Smooth muscle cell (in vitro differentiated cells): Measurements from ENCODE around the gene CABP1. TPM values are rescaled to one million over a fixed set of nuclear protein-coding genes. Genes with fewer than 3 reads are reported as not detected.

Source experiments
- DNase-seq: peaks from one replicate; lab custom pipeline; 2025; ENCODE audit not compliant: unreplicated experiment; lab: John Stamatoyannopoulos, UW
- H2AFZ ChIP-seq: fragments of 200-600 bp; sonication (generic); 2 replicates; pipeline ENCODE4 v1.6.0; 2016; ENCODE audit warnings: antibody characterized with exemption, low read depth, mild to moderate bottlenecking
- H3F3A ChIP-seq: fragments of 200-600 bp; sonication (generic); 2 replicates; pipeline ENCODE4 v1.6.0; 2017; ENCODE audit warnings: antibody characterized with exemption, low read depth
- H3K27ac ChIP-seq: fragments of 200-600 bp; sonication (generic); 2 replicates; pipeline ENCODE4 v1.5.1; 2016; ENCODE audit warnings: low read depth, mild to moderate bottlenecking
- H3K27me3 ChIP-seq: fragments of 200-600 bp; sonication (generic); 2 replicates; pipeline ENCODE4 v1.6.1; 2016; ENCODE audit warnings: low read depth, mild to moderate bottlenecking
- H3K36me3 ChIP-seq: fragments of 200-600 bp; sonication (generic); 2 replicates; pipeline ENCODE4 v1.5.1; 2016; ENCODE audit warnings: low read depth
- H3K4me1 ChIP-seq: fragments of 200-600 bp; sonication (generic); 2 replicates; pipeline ENCODE4 v1.5.1; 2016; ENCODE audit warnings: low read depth
- H3K4me2 ChIP-seq: fragments of 200-600 bp; sonication (generic); 2 replicates; pipeline ENCODE4 v1.6.0; 2016; ENCODE audit warnings: mild to moderate bottlenecking
- H3K4me3 ChIP-seq: fragments of 200-600 bp; sonication (generic); 2 replicates; pipeline ENCODE4 v1.5.1; 2016; ENCODE audit warnings: mild to moderate bottlenecking
- H3K79me2 ChIP-seq: fragments of 200-600 bp; sonication (generic); 2 replicates; pipeline ENCODE4 v1.6.0; 2016; ENCODE audit warnings: low read depth, mild to moderate bottlenecking
- H3K9ac ChIP-seq: fragments of 200-600 bp; sonication (generic); 2 replicates; pipeline ENCODE4 v1.6.0; 2016; ENCODE audit warnings: low read depth
- H3K9me3 ChIP-seq: fragments of 200-600 bp; sonication (generic); replicated peaks from 2 replicates; pipeline ENCODE4 v1.5.1; 2016; ENCODE audit warnings: low read depth
- H4K20me1 ChIP-seq: fragments of 200-600 bp; sonication (generic); 2 replicates; pipeline ENCODE4 v1.6.0; 2016; ENCODE audit warnings: low read depth
- CTCF ChIP-seq: fragments of 200-600 bp; sonication (generic); IDR thresholded peaks from 2 replicates; pipeline ENCODE4 v1.5.1; 2017; ENCODE audit warnings: borderline replicate concordance, mild to moderate bottlenecking, antibody characterized with exemption; ENCODE audit not compliant: insufficient read depth, poor library complexity, severe bottlenecking
- WGBS: methylation state at CpG from one replicate; pipeline ENCODE4 v1.1.7; 2016; ENCODE audit warnings: low lambda C conversion rate; 5-methylcytosine and 5-hydroxymethylcytosine counted together
- polyA plus RNA-seq: library from polyadenylated mRNA; unstranded; fragments of >200 nt; fragmentation: Nextera tagmentation; extraction: Ambion mirVana; gene quantifications from 2 replicates; pipeline ENCODE4 v1.2.1, GENCODE V29; 2016
- total RNA-seq: library from RNA; depleted of rRNA; stranded (reverse); fragments of >200 nt; gene quantifications from 2 replicates; pipeline ENCODE4 v1.2.3, GENCODE V29; 2014

The CABP1 gene
- total and polyA plus RNA-seq, 2 experiments from 2014 or later = 0.50 TPM; not detected in 1

DNA sequence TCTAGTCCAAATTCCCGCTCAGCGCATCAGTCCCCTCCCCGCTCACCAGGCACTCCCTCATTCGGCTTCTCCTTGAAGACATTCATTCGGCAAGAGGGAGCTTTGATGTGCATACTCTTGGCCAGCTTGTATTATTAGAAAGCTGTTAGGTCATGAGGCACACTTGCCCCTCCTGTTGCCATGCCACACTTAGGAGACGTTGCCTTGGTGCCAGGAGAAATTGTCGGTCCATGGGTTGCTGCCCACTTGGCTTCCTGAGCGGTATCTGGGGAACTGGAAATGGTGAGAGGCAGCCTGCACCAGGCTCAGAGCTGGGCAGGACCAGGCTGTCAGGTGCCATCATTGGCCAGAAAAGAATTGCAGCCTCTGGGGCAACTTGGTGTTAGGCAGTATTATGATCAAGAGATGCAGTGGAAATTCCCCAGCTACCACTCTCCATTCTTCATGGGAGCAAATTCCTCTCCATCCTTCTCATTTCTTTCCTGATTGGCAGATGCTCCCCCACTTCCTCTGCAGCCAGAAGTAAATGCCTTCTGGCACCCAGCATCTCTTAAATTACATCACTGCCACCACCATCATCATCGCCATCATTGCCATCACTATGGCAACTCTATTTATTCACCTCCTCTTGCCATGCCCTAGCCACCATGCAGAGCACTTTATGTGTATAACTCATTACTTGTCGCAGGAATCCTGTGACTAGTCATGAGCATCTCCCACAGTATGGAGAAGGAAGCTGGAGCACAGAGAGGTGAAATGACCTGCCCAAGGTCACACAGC is 12.4 kb downstream of the CABP1 start:
- Histone ChIP-seq H3K4me3 (no peak overlapping the region), H3K79me2 (no peaks in the 10 kb centered on the region), H3K9me3 (no peaks in the 10 kb centered on the region)

DNA sequence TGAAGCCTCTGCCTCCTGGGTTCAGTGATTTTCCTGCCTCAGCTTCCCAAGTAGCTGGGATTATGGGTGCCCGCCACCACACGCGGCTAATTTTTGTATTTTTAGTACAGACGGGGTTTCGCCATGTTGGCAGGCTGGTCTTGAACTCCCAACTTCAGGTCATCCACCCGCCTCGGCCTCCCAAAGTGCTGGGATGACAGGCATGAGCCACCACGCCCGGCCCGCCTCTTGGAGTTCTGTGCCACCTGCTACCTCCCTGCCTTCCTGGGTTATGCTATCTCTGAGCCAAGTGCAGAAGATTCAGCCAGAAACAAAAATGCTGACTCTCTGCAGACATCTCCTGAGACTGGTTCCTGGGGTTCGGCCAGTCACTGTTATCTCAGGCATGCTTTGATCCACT is 13.2 kb downstream of the CABP1 start:
- DNase-seq = no peak
- Histone ChIP-seq H3K27ac (no peak overlapping the region), H3K27me3 (no peaks in the 10 kb centered on the region), H3K4me2 (no peak overlapping the region), H3K4me1 (peaks cover 13% of the 10 kb centered on the region), H3K9me3 (no peaks in the 10 kb centered on the region), H3K36me3 (no peaks in the 10 kb centered on the region), H3K4me3 (no peak overlapping the region), H4K20me1 (no peaks in the 10 kb centered on the region), H3K9ac (no peak overlapping the region), H3F3A (no peaks in the 10 kb centered on the region), H2AFZ (no peak overlapping the region), H3K79me2 (no peaks in the 10 kb centered on the region)
- WGBS = 95% methylated on average over 11 of the region's 11 CpGs
- no peak for TF ChIP-seq CTCF

More for the DNA sequence above, 12.4 kb downstream of the CABP1 start:
- no peak for TF ChIP-seq CTCF
- no peaks in the 10 kb centered on the region for H3K27me3 ChIP-seq
- no peak overlapping the region for H3K27ac ChIP-seq
- peaks cover 13% of the 10 kb centered on the region for H3K4me1 ChIP-seq
- H3K36me3 ChIP-seq = no peaks in the 10 kb centered on the region
- no peak overlapping the region for H2AFZ ChIP-seq
- WGBS = 79% methylated on average over 10 of the region's 10 CpGs
- no peak overlapping the region for H3K9ac ChIP-seq
- H3F3A ChIP-seq = no peaks in the 10 kb centered on the region
- no peak overlapping the region for H3K4me2 ChIP-seq
- no peaks in the 10 kb centered on the region for H4K20me1 ChIP-seq
- DNase-seq = no peak

- Histone ChIP-seq H3K4me2 (no peak overlapping the region), H3K9me3 (no peaks in the 10 kb centered on the region), H2AFZ (no peak overlapping the region), H3K4me3 (no peak overlapping the region), H3K4me1 (peaks cover 9% of the 10 kb centered on the region), H3K36me3 (no peaks in the 10 kb centered on the region), H3K27ac (no peak overlapping the region), H3K9ac (no peak overlapping the region), H3K27me3 (no peaks in the 10 kb centered on the region), H3K79me2 (no peaks in the 10 kb centered on the region), H4K20me1 (no peaks in the 10 kb centered on the region), H3F3A (no peaks in the 10 kb centered on the region)
- DNase-seq = no peak
- WGBS = 90% methylated on average over 10 of the region's 10 CpGs
- TF ChIP-seq CTCF = no peak
Measured at GRCh38 chr12:120654656-120655055, 14.2 kb downstream of the CABP1 start.

- H3K4me1 ChIP-seq = peaks cover 8% of the 10 kb centered on the region
- H3K27me3 ChIP-seq = no peaks in the 10 kb centered on the region
- no peak overlapping the region for H3K27ac ChIP-seq
- no peaks in the 10 kb centered on the region for H3K79me2 ChIP-seq
- H2AFZ ChIP-seq = no peak overlapping the region
- DNase-seq = no peak
- no peaks in the 10 kb centered on the region for H3K9me3 ChIP-seq
- H3K4me3 ChIP-seq = no peak overlapping the region
- H4K20me1 ChIP-seq = no peaks in the 10 kb centered on the region
- no peak overlapping the region for H3K9ac ChIP-seq
- H3K36me3 ChIP-seq = no peaks in the 10 kb centered on the region
- no peaks in the 10 kb centered on the region for H3F3A ChIP-seq
- no peak overlapping the region for H3K4me2 ChIP-seq
- no peak for TF ChIP-seq CTCF
- 96% methylated on average over 14 of the region's 14 CpGs for WGBS
Measured at GRCh38 chr12:120656008-120656407, 15.6 kb downstream of the CABP1 start.
